BJ (cell line): Measurements from ENCODE around the gene SLC6A3. TPM values are rescaled to one million over a fixed set of nuclear protein-coding genes. Genes with fewer than 3 reads are reported as not detected.

Experiments used
- CTCF ChIA-PET: fragments of 350-600 bp; formaldehyde crosslinking; extraction: SDS; loops from one replicate; lab custom pipeline; 2021; ENCODE audit warnings: antibody characterized with exemption, inconsistent platforms; lab: Yijun Ruan, JAX
- POLR2A ChIA-PET: fragments of 300-600 bp; sonication (Branson Sonifier 250); formaldehyde crosslinking; extraction: SDS; loops from one replicate; lab custom pipeline; 2021; ENCODE audit warnings: antibody characterized with exemption; lab: Charles Lee
- DNase-seq: peaks from one replicate; pipeline ENCODE4 v3.0.0-alpha.2; 2011; ENCODE audit warnings: low read depth
- H3K27me3 ChIP-seq: 2 replicates; pipeline ENCODE4 v1.6.0; 2011; ENCODE audit warnings: low read length; ENCODE audit not compliant: control insufficient read depth, insufficient read depth
- H3K36me3 ChIP-seq: 2 replicates; pipeline ENCODE4 v1.5.1; 2011; ENCODE audit warnings: low read length; ENCODE audit not compliant: control insufficient read depth, insufficient read depth
- H3K4me3 ChIP-seq: 2 replicates; pipeline ENCODE4 v1.5.1; 2011; ENCODE audit warnings: low read depth, mild to moderate bottlenecking, control low read depth, low read length
- polyA plus RNA-seq: library from polyadenylated mRNA; depleted of rRNA; stranded (reverse); fragments of >200 nt; gene quantifications from 2 replicates; pipeline ENCODE4 v1.2.3, GENCODE V29; 2011
- TF ChIP-seq, protein P1 (sequence below): IDR thresholded peaks from 2 replicates; pipeline ENCODE4 v1.5.1; 2011; ENCODE audit warnings: low read depth, mild to moderate bottlenecking, control low read depth, inconsistent platforms, low read length, moderate library complexity; ENCODE audit not compliant: insufficient read depth

The SLC6A3 gene
- polyA plus RNA-seq, 1 experiment, result not detected

DNA sequence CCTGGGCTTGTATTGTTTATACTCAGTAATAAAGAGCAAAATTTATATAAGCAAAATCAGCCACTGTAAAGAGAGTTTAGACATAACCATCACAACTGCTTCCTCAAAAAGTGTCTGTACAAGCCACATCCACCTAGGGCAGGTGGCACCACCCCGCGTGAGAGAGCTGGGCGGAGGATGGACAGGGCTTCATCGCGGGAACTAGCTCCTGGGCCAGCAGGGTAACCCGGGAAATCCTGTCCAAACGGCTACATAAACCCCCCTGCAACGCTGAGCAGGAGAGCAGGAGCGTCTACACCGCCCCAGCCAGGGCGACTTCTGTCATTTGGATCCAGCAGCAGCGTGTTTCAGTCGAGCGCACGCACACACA is 1.3 kb downstream of the SLC6A3 start:
- Histone ChIP-seq H3K4me3 (no peak overlapping the region), H3K27me3 (peaks cover 29% of the 10 kb centered on the region), H3K36me3 (no peaks in the 10 kb centered on the region)
- CTCF ChIA-PET, result no interaction called here
- TF ChIP-seq, protein P1, sequence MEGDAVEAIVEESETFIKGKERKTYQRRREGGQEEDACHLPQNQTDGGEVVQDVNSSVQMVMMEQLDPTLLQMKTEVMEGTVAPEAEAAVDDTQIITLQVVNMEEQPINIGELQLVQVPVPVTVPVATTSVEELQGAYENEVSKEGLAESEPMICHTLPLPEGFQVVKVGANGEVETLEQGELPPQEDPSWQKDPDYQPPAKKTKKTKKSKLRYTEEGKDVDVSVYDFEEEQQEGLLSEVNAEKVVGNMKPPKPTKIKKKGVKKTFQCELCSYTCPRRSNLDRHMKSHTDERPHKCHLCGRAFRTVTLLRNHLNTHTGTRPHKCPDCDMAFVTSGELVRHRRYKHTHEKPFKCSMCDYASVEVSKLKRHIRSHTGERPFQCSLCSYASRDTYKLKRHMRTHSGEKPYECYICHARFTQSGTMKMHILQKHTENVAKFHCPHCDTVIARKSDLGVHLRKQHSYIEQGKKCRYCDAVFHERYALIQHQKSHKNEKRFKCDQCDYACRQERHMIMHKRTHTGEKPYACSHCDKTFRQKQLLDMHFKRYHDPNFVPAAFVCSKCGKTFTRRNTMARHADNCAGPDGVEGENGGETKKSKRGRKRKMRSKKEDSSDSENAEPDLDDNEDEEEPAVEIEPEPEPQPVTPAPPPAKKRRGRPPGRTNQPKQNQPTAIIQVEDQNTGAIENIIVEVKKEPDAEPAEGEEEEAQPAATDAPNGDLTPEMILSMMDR, result no peak
- DNase-seq, result no peak
- POLR2A ChIA-PET, result no interaction called here

DNA sequence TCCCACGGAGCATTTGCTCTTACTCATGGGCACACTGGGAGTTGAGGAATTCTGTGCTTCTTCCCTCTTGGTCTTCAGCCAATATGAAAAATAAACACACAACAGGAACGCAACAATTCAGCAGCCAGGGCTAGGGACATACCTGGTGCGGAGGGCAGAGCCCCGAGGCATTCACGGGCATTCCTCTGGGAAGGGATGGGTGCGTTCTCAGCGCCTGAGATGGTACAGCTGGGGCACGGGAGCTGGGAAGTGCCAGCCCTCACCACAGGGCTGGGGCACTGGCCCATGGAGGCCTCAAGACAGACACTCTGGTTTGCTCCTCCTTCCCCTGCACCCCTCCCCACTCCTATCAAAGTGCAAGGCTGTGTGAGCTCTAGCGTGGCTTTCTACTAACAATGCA is 2.1 kb downstream of the SLC6A3 start:
- ChIA-PET CTCF (no interaction called here), POLR2A (no interaction called here)
- Histone ChIP-seq H3K27me3 (peaks cover 28% of the 10 kb centered on the region), H3K36me3 (no peaks in the 10 kb centered on the region), H3K4me3 (no peak overlapping the region)
- no peak for DNase-seq
- TF ChIP-seq, protein P1, result no peak

DNA sequence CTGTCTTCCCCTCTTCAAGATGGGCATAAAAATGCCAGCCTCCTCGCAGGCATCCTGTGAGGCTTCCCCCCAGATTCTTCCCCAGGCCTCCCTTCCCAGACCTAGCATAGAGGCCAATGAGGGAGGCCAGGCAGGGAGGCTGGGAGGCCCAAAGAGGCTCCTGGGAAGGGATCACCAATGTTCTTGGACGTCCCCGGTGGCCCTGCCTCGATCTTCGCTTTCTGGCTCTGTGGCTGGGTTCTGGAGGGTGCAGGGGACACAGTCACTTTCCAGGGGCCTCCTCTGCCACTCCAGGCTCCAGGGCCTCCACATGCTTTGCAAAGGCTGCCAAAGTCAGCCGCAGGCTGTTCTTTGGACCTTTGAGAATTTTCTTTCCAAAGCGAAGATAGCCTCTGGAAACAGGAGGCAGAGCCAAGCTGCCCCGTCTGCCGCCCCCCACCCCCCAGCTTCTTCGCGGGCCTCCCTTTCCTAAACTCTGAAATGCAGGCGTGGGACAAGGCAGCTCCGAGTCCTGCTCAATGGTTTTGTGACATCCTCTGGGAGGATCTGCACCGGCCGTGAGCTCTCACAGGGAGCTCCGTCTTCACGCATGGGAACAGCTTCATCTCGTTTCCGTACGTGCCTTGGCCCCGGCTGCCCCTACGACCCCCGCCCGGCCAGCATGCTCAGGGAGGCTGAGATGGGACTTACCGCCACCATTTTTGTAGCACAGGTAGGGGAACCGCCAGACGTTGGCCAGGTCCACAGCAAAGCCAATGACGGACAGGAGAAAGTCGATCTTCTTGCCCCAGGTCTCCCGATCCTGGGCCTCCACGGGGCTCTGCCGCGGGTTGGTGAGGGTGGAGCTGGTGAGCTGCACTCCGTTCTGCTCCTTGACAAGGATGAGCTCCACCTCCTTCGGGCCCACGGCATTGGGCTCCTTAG is 2.8 kb downstream of the SLC6A3 start:
- Histone ChIP-seq H3K27me3 (peaks cover 26% of the 10 kb centered on the region), H3K4me3 (no peak overlapping the region), H3K36me3 (no peaks in the 10 kb centered on the region)
- DNase-seq, result no peak
- CTCF ChIA-PET, result no interaction called here
- TF ChIP-seq, protein P1, result no peak
- POLR2A ChIA-PET, result no interaction called here

DNA sequence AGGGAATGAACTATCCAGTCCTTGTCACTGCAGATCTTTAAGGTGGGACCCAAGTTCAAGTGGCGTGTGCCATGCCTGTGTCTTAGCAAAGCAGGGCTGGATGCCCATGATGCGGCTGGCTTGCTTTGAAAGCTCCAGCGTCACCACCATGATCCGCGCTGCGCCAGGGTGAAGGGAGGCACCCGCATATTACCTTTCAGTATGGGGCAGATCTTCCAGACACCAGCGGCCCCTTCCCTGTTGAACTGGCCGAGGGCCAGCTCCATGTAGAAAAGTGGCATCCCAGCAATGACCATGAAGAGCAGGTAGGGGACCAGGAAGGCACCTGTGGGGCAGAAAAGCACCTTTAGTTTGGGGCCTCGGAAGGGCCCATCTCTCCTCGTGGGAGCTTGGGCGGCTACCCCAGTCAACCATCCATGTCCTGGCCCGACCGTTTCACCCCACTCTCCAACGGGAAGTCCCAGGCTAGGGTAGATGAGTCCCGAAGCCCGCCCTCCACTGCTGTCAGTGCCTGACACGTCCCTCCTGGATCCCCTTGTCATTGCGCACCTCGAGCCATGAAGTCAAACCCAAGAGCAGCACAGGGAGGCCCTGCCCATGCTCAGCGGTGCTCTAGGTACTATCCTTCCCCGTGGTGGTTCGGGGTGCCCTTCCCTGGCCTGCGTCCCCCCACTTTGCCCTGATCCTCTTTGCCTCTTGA is 3.9 kb downstream of the SLC6A3 start:
- POLR2A ChIA-PET, result no interaction called here
- H3K36me3 ChIP-seq, result no peaks in the 10 kb centered on the region
- no peak for DNase-seq
- TF ChIP-seq, protein P1, result no peak
- H3K4me3 ChIP-seq, result no peak overlapping the region
- CTCF ChIA-PET, result no interaction called here
- H3K27me3 ChIP-seq, result peaks cover 19% of the 10 kb centered on the region

DNA sequence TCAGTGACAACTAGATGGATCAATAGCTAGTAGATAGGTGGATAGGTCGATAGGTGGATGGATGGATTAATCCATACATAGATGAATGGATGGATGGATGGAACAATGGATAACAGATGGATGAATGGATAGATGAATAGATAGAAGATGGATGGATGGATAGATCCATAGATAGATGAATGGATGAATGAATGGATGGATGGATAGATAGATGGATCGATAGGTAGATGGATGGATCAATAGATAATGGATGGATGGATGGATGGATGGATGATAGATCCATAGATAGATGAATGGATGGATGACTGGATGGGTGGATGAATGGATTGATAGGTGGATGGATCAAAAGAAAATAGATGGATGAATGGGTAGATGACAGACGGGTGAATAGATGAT is 5.1 kb downstream of the SLC6A3 start:
- Histone ChIP-seq H3K4me3 (no peak overlapping the region), H3K27me3 (peaks cover 11% of the 10 kb centered on the region), H3K36me3 (no peaks in the 10 kb centered on the region)
- ChIA-PET POLR2A (no interaction called here), CTCF (no interaction called here)
- TF ChIP-seq, protein P1, result no peak
- DNase-seq, result no peak
